IMR-90 (cell line): ENCODE measurements around the gene KRTAP12-2. TPM values are rescaled to one million over a fixed set of nuclear protein-coding genes. Genes with fewer than 3 reads are reported as not detected.
"Not testable (repeated sequence)": the region's sequence is repeated elsewhere in the genome, so short reads cannot be mapped to it uniquely, and the experiment has no call there.

Source experiments
- ATAC-seq: fragments of 200-7000 bp; cut with Tn5 transposase; 2 replicates; pipeline ENCODE4 v1.9.1; 2020; ENCODE audit warnings: low read depth, mild to moderate bottlenecking, moderate library complexity
- BruUV-seq: library from RNA; stranded (reverse); fragments of 400-500 nt; replicated peaks from 2 replicates; lab custom pipeline; 2021; lab: Mats Ljungman, UMichigan
- CTCF ChIA-PET: fragments of 300-600 bp; formaldehyde crosslinking; extraction: SDS; loops from one replicate; lab custom pipeline; 2021; ENCODE audit warnings: antibody characterized with exemption; lab: Yijun Ruan, JAX
- POLR2A ChIA-PET: fragments of 300-600 bp; sonication (Branson Sonifier 250); formaldehyde crosslinking; loops from one replicate; lab custom pipeline; 2022; ENCODE audit warnings: antibody characterized with exemption; ENCODE audit not compliant: unreplicated experiment; lab: Charles Lee
- DNase-seq: peaks from one replicate; pipeline ENCODE4 v3.0.0; 2013
- H2AFZ ChIP-seq: replicated peaks from 2 replicates; pipeline ENCODE3; 2013; ENCODE audit warnings: low read length, mild to moderate bottlenecking; ENCODE audit not compliant: poor library complexity
- H2AK5ac ChIP-seq: 2 replicates; pipeline ENCODE4 v1.6.1; 2013; ENCODE audit warnings: low read depth, low read length, inconsistent platforms
- H2AK9ac ChIP-seq: replicated peaks from 2 replicates; pipeline ENCODE3; 2013; ENCODE audit warnings: mild to moderate bottlenecking, low read depth, low read length, moderate library complexity; ENCODE audit not compliant: poor library complexity
- H2BK120ac ChIP-seq: 2 replicates; pipeline ENCODE4 v1.6.1; 2013; ENCODE audit warnings: low read depth, low read length, inconsistent platforms
- H2BK15ac ChIP-seq: 3 replicates; pipeline ENCODE4 v1.6.1; 2013; ENCODE audit warnings: low read depth, low read length, inconsistent platforms
- H2BK20ac ChIP-seq: 2 replicates; pipeline ENCODE4 v1.6.1; 2013; ENCODE audit warnings: low read depth, mild to moderate bottlenecking, inconsistent platforms, low read length, moderate library complexity
- H2BK5ac ChIP-seq: 2 replicates; pipeline ENCODE4 v1.6.1; 2013; ENCODE audit warnings: mild to moderate bottlenecking, low read depth, low read length, inconsistent platforms; ENCODE audit not compliant: poor library complexity, severe bottlenecking
- H3K14ac ChIP-seq: replicated peaks from 2 replicates; pipeline ENCODE4 v1.6.1; 2013; ENCODE audit warnings: low read depth, low read length, inconsistent platforms
- H3K18ac ChIP-seq: 2 replicates; pipeline ENCODE4 v1.6.1; 2013; ENCODE audit warnings: low read depth, low read length, control low read depth
- H3K23ac ChIP-seq: 2 replicates; pipeline ENCODE4 v1.6.1; 2013; ENCODE audit warnings: low read depth, low read length, inconsistent platforms
- H3K27ac ChIP-seq: 2 replicates; pipeline ENCODE4 v1.5.1; 2013; ENCODE audit warnings: mild to moderate bottlenecking, control low read depth, low read length; ENCODE audit not compliant: insufficient read depth
- H3K27me3 ChIP-seq: 2 replicates; pipeline ENCODE4 v1.6.1; 2013; ENCODE audit warnings: low read length; ENCODE audit not compliant: control insufficient read depth, insufficient read depth
- H3K36me3 ChIP-seq: 2 replicates; pipeline ENCODE4 v1.6.1; 2013; ENCODE audit warnings: low read length, mixed read lengths; ENCODE audit not compliant: control insufficient read depth, insufficient read depth
- H3K4ac ChIP-seq: 2 replicates; pipeline ENCODE4 v1.6.1; 2013; ENCODE audit warnings: low read depth, low read length, inconsistent platforms
- H3K4me1 ChIP-seq: 2 replicates; pipeline ENCODE4 v1.6.1; 2013; ENCODE audit warnings: low read length, mixed read lengths; ENCODE audit not compliant: control insufficient read depth, insufficient read depth
- H3K4me2 ChIP-seq: 2 replicates; pipeline ENCODE4 v1.6.1; 2013; ENCODE audit warnings: low read depth, mild to moderate bottlenecking, control low read depth, low read length, moderate library complexity
- H3K4me3 ChIP-seq: 2 replicates; pipeline ENCODE4 v1.5.1; 2013; ENCODE audit warnings: low read depth, mild to moderate bottlenecking, control low read depth, low read length, moderate library complexity; ENCODE audit not compliant: insufficient read depth
- H3K56ac ChIP-seq: 2 replicates; pipeline ENCODE4 v1.6.1; 2013; ENCODE audit warnings: low read length, inconsistent platforms; ENCODE audit not compliant: insufficient read depth; ENCODE audit errors: extremely low read depth
- H3K79me1 ChIP-seq, 2 experiments: 2 replicates each; pipeline ENCODE4 v1.6.1; 2013; ENCODE audit warnings: low read length in 2 of 2, inconsistent platforms in 1 of 2, low read depth in 1 of 2
- H3K9ac ChIP-seq: 2 replicates; pipeline ENCODE4 v1.6.1; 2013; ENCODE audit warnings: low read depth, low read length, control low read depth
- H3K9me1 ChIP-seq: 2 replicates; pipeline ENCODE4 v1.6.1; 2013; ENCODE audit warnings: low read length, inconsistent platforms; ENCODE audit not compliant: insufficient read depth
- H3K9me3 ChIP-seq: 2 replicates; pipeline ENCODE4 v1.6.1; 2013; ENCODE audit warnings: low read length; ENCODE audit not compliant: control insufficient read depth, insufficient read depth
- H4K20me1 ChIP-seq: 2 replicates; pipeline ENCODE4 v1.6.1; 2013; ENCODE audit warnings: low read length, inconsistent platforms; ENCODE audit not compliant: insufficient read depth
- H4K5ac ChIP-seq: 2 replicates; pipeline ENCODE4 v1.6.1; 2013; ENCODE audit warnings: mild to moderate bottlenecking, low read depth, low read length, control low read depth
- H4K8ac ChIP-seq, 2 experiments: 2 replicates each; pipeline ENCODE4 v1.6.1; 2013; ENCODE audit warnings: low read depth in 2 of 2, low read length in 2 of 2, control low read depth in 1 of 2, inconsistent platforms in 1 of 2
- H4K91ac ChIP-seq: 2 replicates; pipeline ENCODE4 v1.6.1; 2013; ENCODE audit warnings: low read depth, low read length, inconsistent platforms; ENCODE audit not compliant: insufficient read depth
- CEBPB ChIP-seq: IDR thresholded peaks from 2 replicates; pipeline ENCODE4 v1.6.1; 2012; ENCODE audit warnings: low read depth, low read length, improper control_type of control experiment
- CHD1 ChIP-seq: IDR thresholded peaks from 2 replicates; pipeline ENCODE4 v1.6.1; 2012; ENCODE audit warnings: low read depth, low read length, improper control_type of control experiment
- NFE2L2 ChIP-seq: fragments of 150-350 bp; IDR thresholded peaks from 2 replicates; pipeline ENCODE4 v1.6.1; 2016; ENCODE audit warnings: low read depth, mild to moderate bottlenecking, low read length
- POLR2A ChIP-seq: IDR thresholded peaks from 2 replicates; pipeline ENCODE4 v1.6.1; 2012; ENCODE audit warnings: mild to moderate bottlenecking, low read depth, low read length
- SMC3 ChIP-seq: fragments of 150-350 bp; IDR thresholded peaks from 2 replicates; pipeline ENCODE4 v1.6.1; 2016; ENCODE audit warnings: low read depth, mild to moderate bottlenecking, antibody characterized with exemption, low read length, moderate library complexity
- WGBS, 2 experiments: methylation state at CpG; one replicate each; pipeline versions ENCODE4 v1.1.5 to v1.1.7; 2013; ENCODE audit warnings: missing lambda C conversion rate in 2 of 2; ENCODE audit not compliant: insufficient read length in 1 of 2; ENCODE audit errors: extremely low coverage in 2 of 2; 5-methylcytosine and 5-hydroxymethylcytosine counted together
- dilution Hi-C: fragments of 300-500 bp; cut with HindIII; formaldehyde crosslinking; loops from one replicate; pipeline ENCODE4 v1.14.3; 2018; ENCODE audit warnings: low sequenced_read_pairs; ENCODE audit not compliant: unreplicated experiment
- in situ Hi-C: fragments of 300-500 bp; cut with MboI; formaldehyde crosslinking; loops from 3 replicates; pipeline ENCODE4 v1.14.3; 2019; ENCODE audit warnings: low sequenced_read_pairs, inconsistent platforms, mixed read lengths
- intact Hi-C: fragments of 100-400 bp; cut with micrococcal nuclease; formaldehyde crosslinking; loops from 2 replicates; pipeline ENCODE4 v1.10.0; 2022
- polyA plus RNA-seq, 3 experiments: library from polyadenylated mRNA; depleted of rRNA; stranded (reverse); fragments of >200 nt; gene quantifications; 2 replicates each; pipeline ENCODE4 v1.2.3, GENCODE V29; 2012; ENCODE audit warnings: low replicate concordance in 1 of 3
- total RNA-seq: library from RNA; depleted of rRNA; stranded (reverse); fragments of >200 nt; gene quantifications from 2 replicates; pipeline ENCODE4 v1.2.3, GENCODE V29; 2012
- TF ChIP-seq, protein P1 (sequence below): fragments of 150-350 bp; IDR thresholded peaks from 2 replicates; pipeline ENCODE4 v1.6.1; 2017; ENCODE audit warnings: mild to moderate bottlenecking, antibody characterized with exemption, low read length, low read depth
- TF ChIP-seq, protein P2 (sequence below): fragments of 150-350 bp; IDR thresholded peaks from 2 replicates; pipeline ENCODE4 v1.6.1; 2016; ENCODE audit warnings: low read depth, mild to moderate bottlenecking, low read length, moderate library complexity, borderline replicate concordance

The KRTAP12-2 gene
- total and polyA plus RNA-seq, 2 of the 4 experiments (the other 2 are of a cell fraction) = not detected

DNA sequence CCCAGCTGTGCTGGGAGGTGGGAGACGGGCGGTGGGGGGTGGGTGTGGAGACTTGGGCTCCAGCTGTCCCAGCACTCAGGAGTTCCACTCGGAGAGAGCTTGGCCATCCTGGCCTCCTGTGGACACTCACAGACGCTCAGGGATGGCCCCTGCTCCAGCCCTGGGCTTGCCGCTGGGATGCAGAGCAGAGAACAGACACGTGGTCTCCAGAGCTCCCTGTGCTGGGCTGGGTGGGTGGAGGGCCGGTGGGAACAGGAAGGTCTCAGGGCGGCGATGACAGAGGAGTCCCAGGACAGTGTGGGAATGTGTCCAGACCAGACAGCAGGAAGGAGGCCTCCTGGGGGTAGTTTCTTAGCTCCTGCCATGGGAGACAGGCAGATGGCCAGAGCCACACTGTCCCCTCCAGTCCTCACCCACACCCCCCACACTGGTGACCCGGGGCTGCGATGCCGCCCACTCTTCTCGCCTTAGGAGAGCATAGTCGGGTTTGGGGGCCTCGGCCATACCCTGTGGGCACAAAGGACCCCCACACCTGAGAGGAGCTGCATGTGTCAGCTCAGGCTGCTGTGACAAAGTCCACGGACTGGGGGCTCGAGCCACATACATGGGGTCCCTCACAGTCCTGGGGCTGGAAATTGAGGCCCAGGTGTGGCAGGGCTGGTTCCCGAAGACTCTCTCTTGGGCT, 37.9 kb downstream of the KRTAP12-2 start:
- Histone ChIP-seq H2BK20ac (no peak overlapping the region), H3K79me1 (no peaks in the 10 kb centered on the region), H3K4me3 (no peak overlapping the region), H3K36me3 (no peaks in the 10 kb centered on the region), H2BK5ac (no peak overlapping the region), H4K91ac (no peak overlapping the region), H2BK120ac (no peak overlapping the region), H3K9ac (no peak overlapping the region), H3K4ac (no peak overlapping the region), H3K9me1 (no peaks in the 10 kb centered on the region), H3K27ac (no peak overlapping the region), H4K20me1 (no peaks in the 10 kb centered on the region), H2AK9ac (no peak overlapping the region), H3K9me3 (0 out of 2 replicates have a peak, but pooled peaks cover 2% of the 10 kb centered on the region), H3K27me3 (peaks cover 2% of the 10 kb centered on the region; the same call in 1 of the 2 replicates), H3K18ac (no peak overlapping the region), H4K8ac (no peak overlapping the region), H3K4me2 (no peak overlapping the region), H3K23ac (no peak overlapping the region), H2AFZ (no peak overlapping the region), H3K14ac (no peak overlapping the region), H4K5ac (no peak overlapping the region), H3K4me1 (no peaks in the 10 kb centered on the region), H3K56ac (no peak overlapping the region), H2BK15ac (no peak overlapping the region), H2AK5ac (no peak overlapping the region)
- intact Hi-C loops (no loop called here), in situ Hi-C loops (no loop called here), dilution Hi-C loops (no loop called here)
- CTCF ChIA-PET = no interaction called here
- WGBS, 2 experiments = 51% methylated on average over 5 of the region's 18 CpGs; no CpG with 5 or more reads in 1 of the 2 experiments
- POLR2A ChIA-PET = no interaction called here
- ATAC-seq = no peak
- DNase-seq = no peak
- no TSS peak for BruUV-seq
- TF ChIP-seq CEBPB (no peak), CHD1 (no peak), NFE2L2 (no peak), POLR2A (no peak), SMC3 (no peak)
- TF ChIP-seq, protein P1, sequence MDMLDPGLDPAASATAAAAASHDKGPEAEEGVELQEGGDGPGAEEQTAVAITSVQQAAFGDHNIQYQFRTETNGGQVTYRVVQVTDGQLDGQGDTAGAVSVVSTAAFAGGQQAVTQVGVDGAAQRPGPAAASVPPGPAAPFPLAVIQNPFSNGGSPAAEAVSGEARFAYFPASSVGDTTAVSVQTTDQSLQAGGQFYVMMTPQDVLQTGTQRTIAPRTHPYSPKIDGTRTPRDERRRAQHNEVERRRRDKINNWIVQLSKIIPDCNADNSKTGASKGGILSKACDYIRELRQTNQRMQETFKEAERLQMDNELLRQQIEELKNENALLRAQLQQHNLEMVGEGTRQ = no peak
- TF ChIP-seq, protein P2, sequence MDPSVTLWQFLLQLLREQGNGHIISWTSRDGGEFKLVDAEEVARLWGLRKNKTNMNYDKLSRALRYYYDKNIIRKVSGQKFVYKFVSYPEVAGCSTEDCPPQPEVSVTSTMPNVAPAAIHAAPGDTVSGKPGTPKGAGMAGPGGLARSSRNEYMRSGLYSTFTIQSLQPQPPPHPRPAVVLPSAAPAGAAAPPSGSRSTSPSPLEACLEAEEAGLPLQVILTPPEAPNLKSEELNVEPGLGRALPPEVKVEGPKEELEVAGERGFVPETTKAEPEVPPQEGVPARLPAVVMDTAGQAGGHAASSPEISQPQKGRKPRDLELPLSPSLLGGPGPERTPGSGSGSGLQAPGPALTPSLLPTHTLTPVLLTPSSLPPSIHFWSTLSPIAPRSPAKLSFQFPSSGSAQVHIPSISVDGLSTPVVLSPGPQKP = no peak

DNA sequence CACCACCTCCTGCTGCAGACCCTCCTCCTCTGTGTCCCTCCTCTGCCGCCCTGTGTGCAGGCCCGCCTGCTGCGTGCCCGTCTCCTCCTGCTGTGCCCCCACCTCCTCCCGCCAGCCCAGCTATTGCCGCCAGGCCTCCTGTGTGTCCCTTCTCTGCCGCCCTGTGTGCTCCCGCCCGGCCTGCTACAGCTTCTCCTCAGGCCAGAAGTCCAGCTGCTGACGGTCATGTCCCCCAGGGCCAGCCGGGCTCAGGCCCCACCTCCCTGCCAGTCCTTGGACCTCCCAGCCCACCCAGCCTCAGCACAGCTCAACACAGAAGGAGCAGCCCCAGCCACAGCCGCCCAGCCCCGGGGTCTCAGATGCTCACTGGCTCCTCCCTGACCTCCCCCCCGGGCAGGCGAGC, 38.9 kb downstream of the KRTAP12-2 start:
- POLR2A ChIA-PET, H3K27me3 ChIP-seq, H3K56ac ChIP-seq, H2AFZ ChIP-seq, H3K23ac ChIP-seq, H3K9ac ChIP-seq, H2BK120ac ChIP-seq, CTCF ChIA-PET, H2BK5ac ChIP-seq, H3K4me1 ChIP-seq, H3K9me3 ChIP-seq, H3K36me3 ChIP-seq, H2BK15ac ChIP-seq, H3K9me1 ChIP-seq, dilution Hi-C loops, intact Hi-C loops, H4K20me1 ChIP-seq, H3K4me2 ChIP-seq, H2AK9ac ChIP-seq, H3K27ac ChIP-seq, H3K4ac ChIP-seq, H4K8ac ChIP-seq, BruUV-seq, H4K91ac ChIP-seq, H3K18ac ChIP-seq, H3K4me3 ChIP-seq, in situ Hi-C loops, H3K14ac ChIP-seq, ATAC-seq, H3K79me1 ChIP-seq, H4K5ac ChIP-seq, H2BK20ac ChIP-seq, H2AK5ac ChIP-seq, DNase-seq: not testable (repeated sequence)
- WGBS, 2 experiments = no CpG with 5 or more reads among the region's 15 CpGs
